GM21515 (cell line): ENCODE data around the gene SMIM44.
"Not testable (repeated sequence)": the region's sequence is repeated elsewhere in the genome, so short reads cannot be mapped to it uniquely, and the experiment has no call there.

Experiments used
- ATAC-seq: cut with Tn5 transposase; IDR thresholded peaks from one replicate; pipeline ENCODE4 v1.9.1; 2021; ENCODE audit not compliant: unreplicated experiment

SMIM44 gene

GRCh38 chr19:3459089-3459881 lies 24.0 kb downstream of the SMIM44 start:
- ATAC-seq = no peak

- ATAC-seq = no peak
Measured at GRCh38 chr19:3458229-3459088, 24.8 kb downstream of the SMIM44 start.

GRCh38 chr19:3457528-3458228 lies 25.6 kb downstream of the SMIM44 start:
- ATAC-seq = no peak

DNA sequence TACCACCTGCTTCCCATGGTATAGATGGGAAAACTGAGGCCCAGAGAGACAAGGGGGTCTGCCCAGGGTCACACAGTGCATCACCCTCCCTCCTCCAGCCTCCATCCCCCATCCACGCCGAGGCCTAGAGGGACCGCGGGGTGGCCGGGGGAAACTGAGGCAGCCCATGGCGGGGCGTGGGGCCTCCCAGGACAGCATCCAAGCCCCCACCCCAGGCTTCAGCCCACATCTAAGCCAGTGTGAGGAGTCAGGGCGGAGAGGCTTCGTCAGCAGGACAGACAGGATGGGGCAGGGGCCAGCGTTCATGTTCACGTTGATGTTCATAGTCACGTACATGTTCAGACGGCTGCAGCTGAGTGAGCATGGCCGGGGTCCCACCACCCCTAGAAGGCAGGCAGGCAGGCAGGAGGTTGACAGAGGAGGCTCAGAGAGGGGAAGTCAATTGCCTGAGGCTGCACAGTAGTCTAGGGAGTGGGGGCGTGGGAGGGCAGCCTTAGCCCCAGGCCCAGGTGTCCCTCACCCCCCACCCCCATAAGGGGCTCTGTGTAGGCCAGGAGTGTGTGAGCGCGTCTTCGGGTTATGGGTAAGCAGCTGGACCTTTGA lies 26.2 kb downstream of the SMIM44 start:
- no peak for ATAC-seq

DNA sequence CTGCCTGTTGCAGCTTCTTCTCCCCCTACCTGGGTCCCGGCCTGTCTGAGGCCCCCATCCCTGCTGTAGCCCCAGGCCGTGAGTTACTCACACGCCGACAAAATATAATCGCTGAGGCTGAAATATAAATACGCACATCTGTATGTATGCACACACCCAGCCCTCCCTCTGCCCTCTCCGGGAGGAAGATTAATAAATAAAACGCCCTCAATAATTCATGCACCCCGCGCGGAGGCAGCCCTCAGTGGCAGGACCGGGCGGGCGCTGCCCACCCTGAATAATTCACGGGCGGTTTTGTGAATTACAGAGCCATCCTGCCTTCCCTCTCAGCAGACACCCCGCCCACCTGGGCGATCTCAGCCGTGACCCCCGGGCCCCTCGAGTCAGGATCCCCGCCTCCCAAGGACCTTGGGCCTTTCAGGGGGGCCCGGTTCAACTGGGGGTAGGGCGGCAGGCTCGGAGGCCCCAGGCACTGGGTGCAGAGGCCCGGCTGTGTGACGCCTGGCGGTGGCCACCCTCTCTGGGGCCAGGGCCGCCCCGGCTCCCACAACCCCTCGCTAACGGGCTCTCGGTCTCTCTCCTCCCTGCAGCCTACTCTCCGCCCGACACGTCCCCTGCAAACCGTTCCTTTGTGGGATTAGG lies 27.2 kb downstream of the SMIM44 start:
- no peak for ATAC-seq

DNA sequence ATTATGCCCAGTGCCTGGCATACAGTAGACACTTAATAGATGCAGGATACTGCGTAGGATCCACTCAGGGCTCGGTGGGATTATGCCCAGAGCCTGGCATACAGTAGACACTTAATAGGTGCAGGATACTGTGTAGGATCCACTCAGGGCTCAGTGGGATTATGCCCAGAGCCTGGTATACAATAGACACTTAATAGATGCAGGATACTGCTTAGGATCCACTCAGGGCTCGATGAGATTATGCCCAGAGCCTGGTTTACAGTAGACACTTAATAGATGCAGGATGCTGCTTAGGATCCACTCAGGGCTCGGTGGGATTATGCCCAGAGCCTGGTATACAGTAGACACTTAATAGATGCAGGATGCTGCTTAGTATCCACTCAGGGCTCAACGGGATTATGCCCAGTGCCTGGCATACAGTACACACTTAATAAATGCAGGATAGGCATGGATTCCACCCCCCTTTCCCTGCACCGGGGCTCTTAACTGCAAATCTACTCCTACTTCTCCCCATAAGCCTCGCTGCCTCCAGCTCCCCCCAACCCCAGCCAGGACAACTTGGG lies 27.8 kb downstream of the SMIM44 start:
- ATAC-seq = no peak

DNA sequence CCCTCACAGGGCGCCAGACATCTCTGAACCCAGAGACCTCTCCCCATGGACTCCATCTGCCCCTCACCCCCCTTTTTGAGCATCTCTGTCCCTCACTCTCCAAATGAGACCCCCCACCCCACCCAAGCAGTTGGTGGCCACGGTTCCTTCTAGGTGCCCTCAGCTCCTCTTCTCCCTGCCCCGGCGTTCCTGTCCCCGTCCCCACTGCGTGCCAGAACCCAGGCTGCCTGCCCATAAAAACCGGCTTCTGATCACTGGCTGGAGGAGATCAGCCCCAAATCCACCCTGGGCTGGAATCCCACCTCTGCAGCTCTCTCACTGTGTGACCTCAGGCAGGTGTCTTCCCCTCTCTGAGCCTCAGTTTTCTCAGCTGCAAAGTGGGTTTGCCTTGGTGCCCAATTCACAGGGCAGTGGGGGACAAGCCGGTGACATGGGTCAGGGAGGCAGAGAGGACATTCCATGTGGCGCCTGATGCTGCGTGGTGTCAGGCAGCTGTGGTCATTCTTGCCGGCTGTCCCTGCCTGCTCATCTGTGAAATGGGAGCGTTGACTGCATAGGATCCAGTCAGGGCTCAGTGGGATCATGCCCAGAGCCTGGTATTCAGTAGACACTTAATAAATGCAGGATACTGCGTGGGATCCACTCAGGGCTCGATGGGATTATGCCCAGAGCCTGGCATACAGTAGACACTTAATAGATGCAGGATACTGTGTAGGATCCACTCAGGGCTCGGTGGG lies 28.4 kb downstream of the SMIM44 start:
- ATAC-seq = no peak

DNA sequence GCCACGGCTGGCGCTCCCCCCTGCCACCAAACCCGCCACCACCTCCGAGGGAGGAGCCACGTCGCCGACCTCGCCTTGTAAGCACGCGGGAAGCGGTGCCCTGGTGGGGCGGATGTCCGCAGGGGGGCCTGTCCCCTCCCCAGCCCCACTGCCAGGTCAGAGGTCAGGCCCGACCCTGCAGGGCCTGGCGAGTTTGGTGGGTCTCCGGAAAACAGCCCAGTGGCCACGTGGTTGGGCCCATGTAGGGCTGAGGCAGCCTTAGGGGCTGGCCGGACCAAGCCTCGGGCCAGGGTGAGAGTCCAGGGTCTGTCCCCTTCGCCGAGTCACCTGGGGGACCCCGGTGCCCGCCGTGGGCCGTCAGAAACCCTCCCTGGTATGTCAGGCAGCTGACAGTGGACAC lies 29.4 kb downstream of the SMIM44 start:
- ATAC-seq = no peak

GRCh38 chr19:3452942-3453214 lies 30.4 kb downstream of the SMIM44 start:
- ATAC-seq = not testable (repeated sequence)

GRCh38 chr19:3452171-3452941 lies 30.9 kb downstream of the SMIM44 start:
- no peak for ATAC-seq

- ATAC-seq = no peak
Measured at GRCh38 chr19:3451451-3451866, 31.8 kb downstream of the SMIM44 start.

GRCh38 chr19:3450796-3451411 lies 32.3 kb downstream of the SMIM44 start:
- no peak for ATAC-seq

DNA sequence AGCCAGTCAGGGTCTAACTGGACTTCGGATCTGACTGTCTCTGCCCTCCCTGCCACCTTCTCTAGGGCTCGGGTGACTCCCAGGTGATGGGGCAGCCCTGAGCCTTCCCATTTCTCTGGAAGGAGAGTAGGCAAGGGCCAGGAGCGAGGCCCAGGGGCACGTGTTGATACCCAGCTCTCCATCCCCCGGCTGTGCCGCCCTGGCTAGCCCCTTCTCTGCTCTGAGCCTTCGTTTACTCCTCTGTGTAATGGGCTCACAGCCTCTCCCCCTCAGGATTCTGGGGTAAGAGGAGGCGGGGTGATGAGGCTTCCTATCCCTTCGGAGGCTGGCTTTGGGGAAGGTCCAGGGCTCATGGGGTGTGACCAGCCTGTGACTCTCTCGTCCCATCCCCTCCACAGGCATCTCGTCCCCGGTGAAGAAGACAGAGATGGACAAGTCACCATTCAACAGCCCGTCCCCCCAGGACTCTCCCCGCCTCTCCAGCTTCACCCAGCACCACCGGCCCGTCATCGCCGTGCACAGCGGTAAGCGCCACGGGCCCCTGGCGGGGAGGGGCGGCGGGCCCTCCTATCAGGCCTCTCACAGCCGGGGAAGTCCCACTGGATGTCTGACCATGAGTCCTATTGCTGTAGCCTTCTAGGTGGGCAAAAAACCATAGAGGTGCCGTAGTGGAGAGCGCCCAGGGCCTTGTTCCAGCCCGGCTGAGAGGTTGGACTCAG lies 34.5 kb downstream of the SMIM44 start:
- no peak for ATAC-seq

- not testable (repeated sequence) for ATAC-seq
Measured at GRCh38 chr19:3446657-3447056, 36.6 kb downstream of the SMIM44 start.

GRCh38 chr19:3444695-3445234 lies 38.5 kb downstream of the SMIM44 start:
- no peak for ATAC-seq

- no peak for ATAC-seq
Measured at GRCh38 chr19:3443840-3444694, 39.2 kb downstream of the SMIM44 start.
